ENCODE measurements around the gene DCP2. TPM values are rescaled to one million over a fixed set of nuclear protein-coding genes. Genes with fewer than 3 reads are reported as not detected.

DCP2 gene
- total and polyA plus RNA-seq, 2 donors from 2014 or later, result 6.9 to 43.0 TPM

- FAIRE-seq (no peak), DNase-seq (no peak)
- Histone ChIP-seq H3K9ac (ENCODE audit: low read length in 3 of 3) (no peak overlapping the region), H3K9me3 (ENCODE audit: control insufficient read depth in 2 of 3, insufficient read depth in 1 of 3, low read length in 3 of 3) (no peaks in the 10 kb centered on the region), H3K4me3 (ENCODE audit: low read length in 3 of 3) (no peak overlapping the region), H3K4me1 (ENCODE audit: control insufficient read depth in 2 of 3, insufficient read depth in 2 of 3, low read depth in 1 of 3, low read length in 3 of 3) (no peaks in the 10 kb centered on the region), H3K27ac (ENCODE audit: low read depth in 2 of 2, low read length in 2 of 2) (no peak overlapping the region), H3K36me3 (ENCODE audit: control insufficient read depth in 2 of 3, insufficient read depth in 3 of 3, low read length in 3 of 3) (no peaks in the 10 kb centered on the region), H3K27me3 (ENCODE audit: control insufficient read depth, insufficient read depth, low read length) (no peaks in the 10 kb centered on the region)
- intact Hi-C loops (cut with DNase I), result no loop called here
- TF ChIP-seq, protein P1, sequence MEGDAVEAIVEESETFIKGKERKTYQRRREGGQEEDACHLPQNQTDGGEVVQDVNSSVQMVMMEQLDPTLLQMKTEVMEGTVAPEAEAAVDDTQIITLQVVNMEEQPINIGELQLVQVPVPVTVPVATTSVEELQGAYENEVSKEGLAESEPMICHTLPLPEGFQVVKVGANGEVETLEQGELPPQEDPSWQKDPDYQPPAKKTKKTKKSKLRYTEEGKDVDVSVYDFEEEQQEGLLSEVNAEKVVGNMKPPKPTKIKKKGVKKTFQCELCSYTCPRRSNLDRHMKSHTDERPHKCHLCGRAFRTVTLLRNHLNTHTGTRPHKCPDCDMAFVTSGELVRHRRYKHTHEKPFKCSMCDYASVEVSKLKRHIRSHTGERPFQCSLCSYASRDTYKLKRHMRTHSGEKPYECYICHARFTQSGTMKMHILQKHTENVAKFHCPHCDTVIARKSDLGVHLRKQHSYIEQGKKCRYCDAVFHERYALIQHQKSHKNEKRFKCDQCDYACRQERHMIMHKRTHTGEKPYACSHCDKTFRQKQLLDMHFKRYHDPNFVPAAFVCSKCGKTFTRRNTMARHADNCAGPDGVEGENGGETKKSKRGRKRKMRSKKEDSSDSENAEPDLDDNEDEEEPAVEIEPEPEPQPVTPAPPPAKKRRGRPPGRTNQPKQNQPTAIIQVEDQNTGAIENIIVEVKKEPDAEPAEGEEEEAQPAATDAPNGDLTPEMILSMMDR (IDR thresholded peaks at IDR 0.05; ENCODE audit: borderline replicate concordance, extremely low read depth, insufficient read depth), result no peak
Measured at GRCh38 chr5:112968411-112969106, 8.0 kb upstream of the DCP2 start.

DNA sequence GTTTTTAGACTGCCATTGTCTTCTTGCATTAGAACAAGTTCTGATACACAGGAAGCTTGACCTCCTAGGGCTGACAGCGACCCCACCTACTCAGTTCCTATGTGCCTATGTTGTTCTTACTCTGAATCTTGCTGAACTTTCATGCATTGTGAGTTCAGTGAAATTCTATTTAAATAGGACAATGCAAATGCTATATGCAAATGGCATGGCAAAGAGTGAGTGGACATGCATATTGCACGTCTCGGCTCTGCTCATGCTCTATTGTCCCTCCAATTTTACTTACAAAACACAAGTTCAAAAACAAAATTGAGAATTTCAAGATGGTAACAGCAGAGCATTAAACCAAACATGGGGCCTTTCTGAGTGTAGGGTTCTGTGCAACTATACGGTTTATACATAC is 5.3 kb upstream of the DCP2 start:
- Histone ChIP-seq H3K9ac (ENCODE audit: low read length in 3 of 3) (no peak overlapping the region), H3K27ac (ENCODE audit: low read depth in 2 of 2, low read length in 2 of 2) (no peak overlapping the region), H3K36me3 (ENCODE audit: control insufficient read depth in 2 of 3, insufficient read depth in 3 of 3, low read length in 3 of 3) (no peaks in the 10 kb centered on the region), H3K27me3 (ENCODE audit: control insufficient read depth, insufficient read depth, low read length) (no peaks in the 10 kb centered on the region), H3K9me3 (ENCODE audit: control insufficient read depth in 2 of 3, insufficient read depth in 1 of 3, low read length in 3 of 3) (no peaks in the 10 kb centered on the region), H3K4me1 (ENCODE audit: control insufficient read depth in 2 of 3, insufficient read depth in 2 of 3, low read depth in 1 of 3, low read length in 3 of 3) (peaks cover 3 to 4% (median 4%) of the 10 kb centered on the region in 3 donors), H3K4me3 (ENCODE audit: low read length in 3 of 3) (no peak overlapping the region)
- TF ChIP-seq, protein P1 (IDR thresholded peaks at IDR 0.05; ENCODE audit: borderline replicate concordance, extremely low read depth, insufficient read depth), result no peak
- FAIRE-seq (no peak), DNase-seq (no peak)
- intact Hi-C loops (cut with DNase I), result no loop called here

GRCh38 chr5:112973036-112973435 is 3.6 kb upstream of the DCP2 start:
- TF ChIP-seq, protein P1 (IDR thresholded peaks at IDR 0.05; ENCODE audit: borderline replicate concordance, extremely low read depth, insufficient read depth), result no peak
- no peak overlapping the region for H3K9ac ChIP-seq (ENCODE audit: low read length in 3 of 3)
- no peak for DNase-seq
- H3K27me3 ChIP-seq (ENCODE audit: control insufficient read depth, insufficient read depth, low read length), result no peaks in the 10 kb centered on the region
- H3K4me1 ChIP-seq (ENCODE audit: control insufficient read depth in 2 of 3, insufficient read depth in 2 of 3, low read depth in 1 of 3, low read length in 3 of 3), result peaks cover 3 to 4% (median 4%) of the 10 kb centered on the region in 3 donors
- no peak overlapping the region for H3K27ac ChIP-seq (ENCODE audit: low read depth in 2 of 2, low read length in 2 of 2)
- no peaks in the 10 kb centered on the region for H3K36me3 ChIP-seq (ENCODE audit: control insufficient read depth in 2 of 3, insufficient read depth in 3 of 3, low read length in 3 of 3)
- no peak for FAIRE-seq
- H3K9me3 ChIP-seq (ENCODE audit: control insufficient read depth in 2 of 3, insufficient read depth in 1 of 3, low read length in 3 of 3), result no peaks in the 10 kb centered on the region
- intact Hi-C loops (cut with DNase I), result no loop called here
- H3K4me3 ChIP-seq (ENCODE audit: low read length in 3 of 3), result no peak overlapping the region

Measured in kidney (tissue), 14 donors.